GM12878 (cell line): ENCODE data around the gene PACS2. TPM values are rescaled to one million over a fixed set of nuclear protein-coding genes. Genes with fewer than 3 reads are reported as not detected.

Experiments
- ATAC-seq: fragments of 200-7000 bp; cut with Tn5 transposase; 3 replicates; pipeline ENCODE4 v1.9.1; 2020; ENCODE audit warnings: mild to moderate bottlenecking, moderate library complexity
- BruUV-seq: library from RNA; stranded (reverse); fragments of 400-500 nt; replicated peaks from 2 replicates; lab custom pipeline; 2021; lab: Mats Ljungman, UMichigan
- CTCF ChIA-PET: fragments of 300-600 bp; sonication (Branson Sonifier 250); formaldehyde crosslinking; extraction: SDS; loops from one replicate; lab custom pipeline; 2021; ENCODE audit warnings: inconsistent platforms; lab: Yijun Ruan, JAX
- POLR2A ChIA-PET: fragments of 350-600 bp; formaldehyde crosslinking; extraction: SDS; loops from one replicate; lab custom pipeline; 2021; ENCODE audit warnings: inconsistent platforms; lab: Charles Lee
- RAD21 ChIA-PET: fragments of 300-600 bp; sonication (Branson Sonifier 250); formaldehyde crosslinking; loops from one replicate; lab custom pipeline; 2023; ENCODE audit warnings: antibody characterized with exemption; ENCODE audit not compliant: unreplicated experiment; lab: Charles Lee
- SMC1A ChIA-PET: fragments of 300-600 bp; sonication (Branson Sonifier 250); formaldehyde crosslinking; loops from one replicate; lab custom pipeline; 2023; ENCODE audit not compliant: unreplicated experiment, uncharacterized antibody; lab: Charles Lee
- DNase-seq: peaks from one replicate; pipeline ENCODE4 v3.0.0-alpha.2; 2011; ENCODE audit warnings: low read depth, low spot score
- FAIRE-seq: peaks from 3 replicates; lab custom pipeline; 2011; peaks lifted over from hg19 to GRCh38; lab: Jason Lieb, UNC
- H2AFZ ChIP-seq: 2 replicates; pipeline ENCODE4 v1.6.0; 2011; ENCODE audit warnings: low read depth, low read length, control low read depth; ENCODE audit not compliant: control insufficient read depth
- H3K27ac ChIP-seq: 2 replicates; pipeline ENCODE4 v1.5.1; 2011; ENCODE audit warnings: control low read depth; ENCODE audit not compliant: control insufficient read depth, insufficient read depth
- H3K27me3 ChIP-seq, 2 experiments: replicated peaks in 1 of 2; 2 replicates each; pipeline versions ENCODE4 v1.6.0 to v1.6.1; 2011; ENCODE audit warnings: low read length in 1 of 2; ENCODE audit not compliant: control insufficient read depth in 2 of 2, insufficient read depth in 2 of 2
- H3K36me3 ChIP-seq, 2 experiments: 2 replicates each; pipeline ENCODE4 v1.5.1; 2011; ENCODE audit warnings: low read length in 1 of 2; ENCODE audit not compliant: control insufficient read depth in 2 of 2, insufficient read depth in 2 of 2
- H3K4me1 ChIP-seq: 2 replicates; pipeline ENCODE4 v1.6.1; 2011; ENCODE audit warnings: mild to moderate bottlenecking, low read length, moderate library complexity, mixed read lengths; ENCODE audit not compliant: control insufficient read depth, insufficient read depth
- H3K4me2 ChIP-seq: 2 replicates; pipeline ENCODE4 v1.6.0; 2011; ENCODE audit warnings: control low read depth; ENCODE audit not compliant: control insufficient read depth, insufficient read depth
- H3K4me3 ChIP-seq: fragments of 200-600 bp; sonication (generic); 2 replicates; pipeline ENCODE4 v1.5.1; 2016
- H3K79me2 ChIP-seq: 2 replicates; pipeline ENCODE4 v1.6.0; 2011; ENCODE audit warnings: low read length; ENCODE audit not compliant: control insufficient read depth, insufficient read depth
- H3K9ac ChIP-seq: 2 replicates; pipeline ENCODE4 v1.8.0; 2011; ENCODE audit warnings: low read length, control low read depth, mixed read lengths; ENCODE audit not compliant: control insufficient read depth, insufficient read depth
- H3K9me3 ChIP-seq: replicated peaks from 3 replicates; pipeline ENCODE4 v1.5.1; 2011; ENCODE audit warnings: mild to moderate bottlenecking, low read length; ENCODE audit not compliant: control insufficient read depth, insufficient read depth
- H4K20me1 ChIP-seq: 2 replicates; pipeline ENCODE4 v1.6.0; 2011; ENCODE audit not compliant: control insufficient read depth, insufficient read depth
- BCL11A ChIP-seq: IDR thresholded peaks from 2 replicates; pipeline ENCODE4 v1.6.1; 2011; ENCODE audit warnings: low read depth, low read length
- BRCA1 ChIP-seq: IDR thresholded peaks from 2 replicates; pipeline ENCODE4 v1.6.1; 2011; ENCODE audit warnings: low read depth, low read length, improper control_type of control experiment
- DPF2 ChIP-seq: fragments of 450-650 bp; IDR thresholded peaks from 2 replicates; pipeline ENCODE4 v1.6.1; 2017; ENCODE audit warnings: mild to moderate bottlenecking
- EP300 ChIP-seq, 2 experiments: fragments of 150-350 bp in 1 of 2; IDR thresholded peaks; 2 replicates each; pipeline ENCODE4 v1.6.1; 2011 to 2012; ENCODE audit warnings: low read depth in 2 of 2, low read length in 2 of 2, borderline replicate concordance in 1 of 2, improper control_type of control experiment in 1 of 2, inconsistent platforms in 1 of 2; ENCODE audit not compliant: control insufficient read depth in 1 of 2
- GABPA ChIP-seq: IDR thresholded peaks from 2 replicates; pipeline ENCODE4 v1.6.1; 2014; ENCODE audit warnings: antibody characterized with exemption, low read depth, mild to moderate bottlenecking, inconsistent platforms
- GATAD2B ChIP-seq: fragments of 450-650 bp; conservative IDR thresholded peaks from 2 replicates; pipeline ENCODE4 v1.6.1; 2017; ENCODE audit warnings: low read depth, mild to moderate bottlenecking, moderate library complexity
- JUND ChIP-seq: IDR thresholded peaks from 2 replicates; pipeline ENCODE4 v1.6.1; 2012; ENCODE audit warnings: low read depth, mild to moderate bottlenecking, low read length, improper control_type of control experiment, moderate library complexity
- LARP7 ChIP-seq: fragments of 450-650 bp; IDR thresholded peaks from 2 replicates; pipeline ENCODE4 v1.6.1; 2017; ENCODE audit warnings: mild to moderate bottlenecking
- PAX5 ChIP-seq: IDR thresholded peaks from 2 replicates; pipeline ENCODE4 v1.6.1; 2011; ENCODE audit warnings: low read depth, low read length, borderline replicate concordance
- PAX8 ChIP-seq: fragments of 450-650 bp; IDR thresholded peaks from 2 replicates; pipeline ENCODE4 v1.6.1; 2017; ENCODE audit warnings: mild to moderate bottlenecking, moderate library complexity
- POLR2AphosphoS2 ChIP-seq: IDR thresholded peaks from 2 replicates; pipeline ENCODE4 v1.6.1; 2011; ENCODE audit warnings: low read depth, mild to moderate bottlenecking, low read length, improper control_type of control experiment, moderate library complexity
- RUNX3 ChIP-seq: IDR thresholded peaks from 2 replicates; pipeline ENCODE4 v1.6.1; 2012; ENCODE audit warnings: low read length, inconsistent platforms
- SREBF1 ChIP-seq: IDR thresholded peaks from 2 replicates; pipeline ENCODE4 v1.6.1; 2012; ENCODE audit warnings: mild to moderate bottlenecking, low read length
- SREBF2 ChIP-seq: IDR thresholded peaks from 2 replicates; pipeline ENCODE4 v1.6.1; 2012; ENCODE audit warnings: mild to moderate bottlenecking, low read length
- SUPT20H ChIP-seq: IDR thresholded peaks from 2 replicates; pipeline ENCODE4 v1.6.1; 2011; ENCODE audit warnings: low read depth, mild to moderate bottlenecking, low read length, moderate library complexity, borderline replicate concordance; ENCODE audit not compliant: control insufficient read depth
- TCF12 ChIP-seq: IDR thresholded peaks from 2 replicates; pipeline ENCODE4 v1.6.1; 2011; ENCODE audit warnings: low read depth, mild to moderate bottlenecking, low read length
- ZNF217 ChIP-seq: fragments of 450-650 bp; IDR thresholded peaks from 2 replicates; pipeline ENCODE4 v1.6.1; 2017; ENCODE audit warnings: antibody characterized with exemption, mild to moderate bottlenecking
- WGBS: methylation state at CpG from one replicate; pipeline ENCODE4 v1.1.6; 2016; ENCODE audit warnings: low lambda C conversion rate; ENCODE audit not compliant: insufficient replicate concordance, insufficient coverage; ENCODE audit errors: missing lambda C conversion rate; 5-methylcytosine and 5-hydroxymethylcytosine counted together
- in situ Hi-C: fragments of 300-500 bp; cut with MboI; formaldehyde crosslinking; loops from 9 replicates; pipeline ENCODE4 v1.14.3; 2018; ENCODE audit warnings: mixed read lengths
- intact Hi-C: fragments of 100-400 bp; cut with micrococcal nuclease; formaldehyde crosslinking; loops from one replicate; pipeline ENCODE4 v1.14.2; 2022; ENCODE audit not compliant: unreplicated experiment
- polyA plus RNA-seq, 11 experiments: library from polyadenylated mRNA; depleted of rRNA in 4 of 11; unstranded in 6 of 11; stranded (reverse) in 5 of 11; fragments of >200 nt; fragmentation: Nextera tagmentation in 4 of 11; fragmentation: Illumina TruSeq in 1 of 11; extraction: Ambion mirVana in 4 of 11; extraction: Trizol in 1 of 11; gene quantifications; 1 replicate in 1 of 11; 2 replicates in 10 of 11; pipeline versions ENCODE4 v1.2.1 to v1.2.3, GENCODE V29; 2011 to 2016; ENCODE audit warnings: inconsistent platforms in 2 of 11, missing spikeins in 2 of 11, low read depth in 1 of 11
- total RNA-seq, 4 experiments: library from RNA; depleted of rRNA in 3 of 4; stranded (reverse); fragments of >200 nt in 3 of 4; fragmentation: Illumina TruSeq in 1 of 4; extraction: Trizol in 1 of 4; gene quantifications; 2 replicates each; pipeline versions ENCODE4 v1.2.1 to v1.2.3, GENCODE V29; 2013 to 2021
- TF ChIP-seq, protein P1 (sequence below): fragments of 450-650 bp; IDR thresholded peaks from 2 replicates; pipeline ENCODE4 v1.6.1; 2017; ENCODE audit warnings: low read depth, mild to moderate bottlenecking, moderate library complexity
- TF ChIP-seq, protein P2 (sequence below): fragments of 450-650 bp; IDR thresholded peaks from 2 replicates; pipeline ENCODE4 v1.6.1; 2018; ENCODE audit warnings: mild to moderate bottlenecking, low read depth, moderate library complexity; ENCODE audit not compliant: partially characterized antibody

Gene PACS2
- total and polyA plus RNA-seq, 10 of the 15 experiments (the other 5 are each of a cell fraction or from before 2014, with no cell fraction given) = 0.21 to 37.3 (median 9.4) TPM

- no peak for TF ChIP-seq GATAD2B
- TF ChIP-seq LARP7 = no peak
- TF ChIP-seq GABPA = no peak
- TF ChIP-seq, protein P1, sequence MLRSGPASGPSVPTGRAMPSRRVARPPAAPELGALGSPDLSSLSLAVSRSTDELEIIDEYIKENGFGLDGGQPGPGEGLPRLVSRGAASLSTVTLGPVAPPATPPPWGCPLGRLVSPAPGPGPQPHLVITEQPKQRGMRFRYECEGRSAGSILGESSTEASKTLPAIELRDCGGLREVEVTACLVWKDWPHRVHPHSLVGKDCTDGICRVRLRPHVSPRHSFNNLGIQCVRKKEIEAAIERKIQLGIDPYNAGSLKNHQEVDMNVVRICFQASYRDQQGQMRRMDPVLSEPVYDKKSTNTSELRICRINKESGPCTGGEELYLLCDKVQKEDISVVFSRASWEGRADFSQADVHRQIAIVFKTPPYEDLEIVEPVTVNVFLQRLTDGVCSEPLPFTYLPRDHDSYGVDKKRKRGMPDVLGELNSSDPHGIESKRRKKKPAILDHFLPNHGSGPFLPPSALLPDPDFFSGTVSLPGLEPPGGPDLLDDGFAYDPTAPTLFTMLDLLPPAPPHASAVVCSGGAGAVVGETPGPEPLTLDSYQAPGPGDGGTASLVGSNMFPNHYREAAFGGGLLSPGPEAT = no peak
- no peak for TF ChIP-seq PAX5
- no peak for TF ChIP-seq RUNX3
- no peak for TF ChIP-seq BRCA1
- no peak for TF ChIP-seq SREBF2
- TF ChIP-seq TCF12 = no peak
- TF ChIP-seq SUPT20H = no peak
- TF ChIP-seq, protein P2, sequence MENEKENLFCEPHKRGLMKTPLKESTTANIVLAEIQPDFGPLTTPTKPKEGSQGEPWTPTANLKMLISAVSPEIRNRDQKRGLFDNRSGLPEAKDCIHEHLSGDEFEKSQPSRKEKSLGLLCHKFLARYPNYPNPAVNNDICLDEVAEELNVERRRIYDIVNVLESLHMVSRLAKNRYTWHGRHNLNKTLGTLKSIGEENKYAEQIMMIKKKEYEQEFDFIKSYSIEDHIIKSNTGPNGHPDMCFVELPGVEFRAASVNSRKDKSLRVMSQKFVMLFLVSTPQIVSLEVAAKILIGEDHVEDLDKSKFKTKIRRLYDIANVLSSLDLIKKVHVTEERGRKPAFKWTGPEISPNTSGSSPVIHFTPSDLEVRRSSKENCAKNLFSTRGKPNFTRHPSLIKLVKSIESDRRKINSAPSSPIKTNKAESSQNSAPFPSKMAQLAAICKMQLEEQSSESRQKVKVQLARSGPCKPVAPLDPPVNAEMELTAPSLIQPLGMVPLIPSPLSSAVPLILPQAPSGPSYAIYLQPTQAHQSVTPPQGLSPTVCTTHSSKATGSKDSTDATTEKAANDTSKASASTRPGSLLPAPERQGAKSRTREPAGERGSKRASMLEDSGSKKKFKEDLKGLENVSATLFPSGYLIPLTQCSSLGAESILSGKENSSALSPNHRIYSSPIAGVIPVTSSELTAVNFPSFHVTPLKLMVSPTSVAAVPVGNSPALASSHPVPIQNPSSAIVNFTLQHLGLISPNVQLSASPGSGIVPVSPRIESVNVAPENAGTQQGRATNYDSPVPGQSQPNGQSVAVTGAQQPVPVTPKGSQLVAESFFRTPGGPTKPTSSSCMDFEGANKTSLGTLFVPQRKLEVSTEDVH = no peak
- no peak for TF ChIP-seq POLR2AphosphoS2
- no peak for TF ChIP-seq DPF2
- no peak for TF ChIP-seq BCL11A
- TF ChIP-seq PAX8 = no peak
- TF ChIP-seq ZNF217 = no peak
- no peak for TF ChIP-seq SREBF1
- no peak for TF ChIP-seq EP300 (IDR thresholded peaks at IDR 0.05; ENCODE audit: borderline replicate concordance in 1 of 2, control insufficient read depth in 1 of 2, low read depth in 2 of 2, low read length in 2 of 2)
- TF ChIP-seq JUND = no peak
- ChIA-PET RAD21 (no interaction called here), SMC1A (no interaction called here), CTCF (no interaction called here), POLR2A (no interaction called here)
- H3K4me2 ChIP-seq = no peak overlapping the region
- intact Hi-C loops (no loop called here), in situ Hi-C loops (no loop called here)
- peaks cover 0 to 15% of the 10 kb centered on the region in 2 experiments; a peak in 3 of 4 replicates for H3K36me3 ChIP-seq
- H3K27me3 ChIP-seq = no peaks in the 10 kb centered on the region
- H3K9me3 ChIP-seq = no peaks in the 10 kb centered on the region
- no peaks in the 10 kb centered on the region for H4K20me1 ChIP-seq
- no peak overlapping the region for H3K27ac ChIP-seq
- no peak overlapping the region for H2AFZ ChIP-seq
- FAIRE-seq (no peak), ATAC-seq (no peak), DNase-seq (no peak)
- peaks cover 16% of the 10 kb centered on the region for H3K79me2 ChIP-seq
- no peak overlapping the region for H3K9ac ChIP-seq
- BruUV-seq = no TSS peak
- H3K4me1 ChIP-seq = no peaks in the 10 kb centered on the region
- no peak overlapping the region for H3K4me3 ChIP-seq
- 98% methylated on average over 9 of the region's 9 CpGs for WGBS
Observed at GRCh38 chr14:105440992-105441391, 126.4 kb downstream of the PACS2 start.
